Astrocyte (in vitro differentiated cells and primary cell): Measurements from ENCODE around the gene DLL1. TPM values are rescaled to one million over a fixed set of nuclear protein-coding genes. Genes with fewer than 3 reads are reported as not detected.

ENCODE experiments used
- DNase-seq: peaks from one replicate; pipeline ENCODE4 v3.0.0-alpha.2; 2010; ENCODE audit warnings: low read depth
- FAIRE-seq: peaks from 2 replicates; lab custom pipeline; 2011; peaks lifted over from hg19 to GRCh38; lab: Jason Lieb, UNC
- H2AFZ ChIP-seq: 2 replicates; pipeline ENCODE4 v1.6.0; 2012; ENCODE audit warnings: low read depth, low read length, inconsistent platforms
- H3K27ac ChIP-seq: 2 replicates; pipeline ENCODE4 v1.5.1; 2011; ENCODE audit warnings: low read depth, low read length, inconsistent platforms
- H3K27me3 ChIP-seq: 2 replicates; pipeline ENCODE4 v1.6.0; 2011; ENCODE audit warnings: low read length, inconsistent platforms; ENCODE audit not compliant: insufficient read depth
- H3K36me3 ChIP-seq: 2 replicates; pipeline ENCODE4 v1.5.1; 2011; ENCODE audit warnings: low read length, inconsistent platforms; ENCODE audit not compliant: insufficient read depth
- H3K4me1 ChIP-seq: 2 replicates; pipeline ENCODE4 v1.5.1; 2011; ENCODE audit warnings: low read length, inconsistent platforms; ENCODE audit not compliant: insufficient read depth
- H3K4me2 ChIP-seq: 2 replicates; pipeline ENCODE4 v1.6.0; 2012; ENCODE audit warnings: low read length, inconsistent platforms
- H3K4me3 ChIP-seq: 2 replicates; pipeline ENCODE4 v1.5.1; 2011; ENCODE audit warnings: low read depth, mild to moderate bottlenecking, low read length, inconsistent platforms; ENCODE audit not compliant: insufficient read depth
- H3K79me2 ChIP-seq: 2 replicates; pipeline ENCODE4 v1.6.0; 2012; ENCODE audit warnings: mild to moderate bottlenecking, low read length, inconsistent platforms; ENCODE audit not compliant: insufficient read depth
- H3K9ac ChIP-seq: 2 replicates; pipeline ENCODE4 v1.6.0; 2012; ENCODE audit warnings: mild to moderate bottlenecking, low read length, inconsistent platforms
- H3K9me3 ChIP-seq: 2 replicates; pipeline ENCODE4 v1.5.1; 2012; ENCODE audit warnings: low read depth, mild to moderate bottlenecking, low read length, inconsistent platforms; ENCODE audit not compliant: insufficient read depth
- H4K20me1 ChIP-seq: 2 replicates; pipeline ENCODE4 v1.6.0; 2012; ENCODE audit warnings: low read length, inconsistent platforms; ENCODE audit not compliant: insufficient read depth
- H3K27ac Mint-ChIP-seq: one replicate; pipeline ENCODE4 v1.8.0; 2021; ENCODE audit warnings: mild to moderate bottlenecking, mixed read lengths; ENCODE audit not compliant: unreplicated experiment
- H3K27me3 Mint-ChIP-seq: one replicate; pipeline ENCODE4 v1.8.0; 2021; ENCODE audit warnings: low read depth, mixed read lengths; ENCODE audit not compliant: unreplicated experiment
- H3K36me3 Mint-ChIP-seq: one replicate; pipeline ENCODE4 v1.8.0; 2021; ENCODE audit warnings: low read depth, mixed read lengths; ENCODE audit not compliant: unreplicated experiment
- H3K4me1 Mint-ChIP-seq: one replicate; pipeline ENCODE4 v1.8.0; 2021; ENCODE audit warnings: low read depth, mixed read lengths; ENCODE audit not compliant: unreplicated experiment
- H3K4me3 Mint-ChIP-seq: one replicate; pipeline ENCODE4 v1.8.0; 2021; ENCODE audit warnings: mild to moderate bottlenecking, moderate library complexity, mixed read lengths; ENCODE audit not compliant: unreplicated experiment
- H3K9me3 Mint-ChIP-seq: one replicate; pipeline ENCODE4 v1.8.0; 2021; ENCODE audit warnings: mild to moderate bottlenecking, mixed read lengths; ENCODE audit not compliant: unreplicated experiment
- EZH2 ChIP-seq: IDR thresholded peaks from 2 replicates; pipeline ENCODE4 v1.6.1; 2012; ENCODE audit warnings: mild to moderate bottlenecking, low read length, inconsistent platforms; ENCODE audit not compliant: insufficient read depth
- total RNA-seq: library from RNA; stranded (reverse); gene quantifications from 2 replicates; pipeline ENCODE4 v1.2.1, GENCODE V29; 2021
- TF ChIP-seq, protein P1 (sequence below): IDR thresholded peaks from 2 replicates; pipeline ENCODE4 v1.5.1; 2011; ENCODE audit warnings: low read depth, mild to moderate bottlenecking, inconsistent platforms, low read length, moderate library complexity; ENCODE audit not compliant: insufficient read depth

The DLL1 gene
- total RNA-seq, 1 donor from 2014 or later, result 1.6 TPM

DNA sequence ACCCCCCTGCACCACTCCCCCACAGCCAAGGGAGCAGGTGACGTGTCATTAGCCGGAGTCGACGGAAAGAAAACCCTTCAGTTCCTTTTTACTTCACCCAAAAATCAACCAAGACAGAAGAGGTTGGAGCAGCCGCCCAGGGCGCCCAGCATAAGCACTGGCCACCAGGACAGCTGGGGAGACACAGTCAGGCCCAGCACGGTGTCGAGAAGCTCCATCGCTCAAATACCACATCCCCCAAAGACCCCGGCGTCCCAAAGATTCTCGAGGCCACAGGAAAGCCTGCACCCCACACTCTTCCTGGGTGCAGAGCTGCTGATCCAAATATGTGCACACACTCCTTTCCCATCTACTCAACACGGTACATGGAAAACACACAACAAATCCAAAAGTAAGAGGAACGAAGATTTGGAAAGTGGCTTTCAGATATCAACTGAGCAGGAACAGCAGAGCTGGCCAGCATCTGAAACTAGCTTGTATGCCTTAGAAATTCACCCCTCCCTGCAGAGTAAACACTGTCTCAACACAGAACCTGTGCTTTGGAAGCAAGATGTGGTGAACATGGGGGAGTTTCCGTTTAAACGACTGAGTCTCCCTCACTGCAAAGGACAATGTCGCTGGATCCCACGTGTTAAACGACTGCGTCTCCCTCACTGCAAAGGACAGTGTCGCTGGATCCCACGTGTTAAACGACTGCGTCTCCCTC lies 54.6 kb downstream of the DLL1 start:
- peaks cover 14% of the 10 kb centered on the region for H3K4me1 Mint-ChIP-seq
- no peaks in the 10 kb centered on the region for H3K9me3 Mint-ChIP-seq
- H3K9me3 ChIP-seq, result no peaks in the 10 kb centered on the region
- H4K20me1 ChIP-seq, result no peaks in the 10 kb centered on the region
- H3K27me3 Mint-ChIP-seq, result peaks cover 26% of the 10 kb centered on the region
- H3K36me3 Mint-ChIP-seq, result no peaks in the 10 kb centered on the region
- H3K27me3 ChIP-seq, result no peaks in the 10 kb centered on the region
- no peaks in the 10 kb centered on the region for H3K79me2 ChIP-seq
- no peak overlapping the region for H3K4me3 ChIP-seq
- TF ChIP-seq, protein P1, sequence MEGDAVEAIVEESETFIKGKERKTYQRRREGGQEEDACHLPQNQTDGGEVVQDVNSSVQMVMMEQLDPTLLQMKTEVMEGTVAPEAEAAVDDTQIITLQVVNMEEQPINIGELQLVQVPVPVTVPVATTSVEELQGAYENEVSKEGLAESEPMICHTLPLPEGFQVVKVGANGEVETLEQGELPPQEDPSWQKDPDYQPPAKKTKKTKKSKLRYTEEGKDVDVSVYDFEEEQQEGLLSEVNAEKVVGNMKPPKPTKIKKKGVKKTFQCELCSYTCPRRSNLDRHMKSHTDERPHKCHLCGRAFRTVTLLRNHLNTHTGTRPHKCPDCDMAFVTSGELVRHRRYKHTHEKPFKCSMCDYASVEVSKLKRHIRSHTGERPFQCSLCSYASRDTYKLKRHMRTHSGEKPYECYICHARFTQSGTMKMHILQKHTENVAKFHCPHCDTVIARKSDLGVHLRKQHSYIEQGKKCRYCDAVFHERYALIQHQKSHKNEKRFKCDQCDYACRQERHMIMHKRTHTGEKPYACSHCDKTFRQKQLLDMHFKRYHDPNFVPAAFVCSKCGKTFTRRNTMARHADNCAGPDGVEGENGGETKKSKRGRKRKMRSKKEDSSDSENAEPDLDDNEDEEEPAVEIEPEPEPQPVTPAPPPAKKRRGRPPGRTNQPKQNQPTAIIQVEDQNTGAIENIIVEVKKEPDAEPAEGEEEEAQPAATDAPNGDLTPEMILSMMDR, result no peak
- no peak for TF ChIP-seq EZH2
- no peak for FAIRE-seq
- no peak overlapping the region for H3K9ac ChIP-seq
- H3K27ac ChIP-seq, result no peak overlapping the region
- H3K4me1 ChIP-seq, result no peaks in the 10 kb centered on the region
- no peak overlapping the region for H2AFZ ChIP-seq
- no peak overlapping the region for H3K4me2 ChIP-seq
- DNase-seq, result no peak
- no peaks in the 10 kb centered on the region for H3K36me3 ChIP-seq
- no peak overlapping the region for H3K4me3 Mint-ChIP-seq
- no peak overlapping the region for H3K27ac Mint-ChIP-seq

DNA sequence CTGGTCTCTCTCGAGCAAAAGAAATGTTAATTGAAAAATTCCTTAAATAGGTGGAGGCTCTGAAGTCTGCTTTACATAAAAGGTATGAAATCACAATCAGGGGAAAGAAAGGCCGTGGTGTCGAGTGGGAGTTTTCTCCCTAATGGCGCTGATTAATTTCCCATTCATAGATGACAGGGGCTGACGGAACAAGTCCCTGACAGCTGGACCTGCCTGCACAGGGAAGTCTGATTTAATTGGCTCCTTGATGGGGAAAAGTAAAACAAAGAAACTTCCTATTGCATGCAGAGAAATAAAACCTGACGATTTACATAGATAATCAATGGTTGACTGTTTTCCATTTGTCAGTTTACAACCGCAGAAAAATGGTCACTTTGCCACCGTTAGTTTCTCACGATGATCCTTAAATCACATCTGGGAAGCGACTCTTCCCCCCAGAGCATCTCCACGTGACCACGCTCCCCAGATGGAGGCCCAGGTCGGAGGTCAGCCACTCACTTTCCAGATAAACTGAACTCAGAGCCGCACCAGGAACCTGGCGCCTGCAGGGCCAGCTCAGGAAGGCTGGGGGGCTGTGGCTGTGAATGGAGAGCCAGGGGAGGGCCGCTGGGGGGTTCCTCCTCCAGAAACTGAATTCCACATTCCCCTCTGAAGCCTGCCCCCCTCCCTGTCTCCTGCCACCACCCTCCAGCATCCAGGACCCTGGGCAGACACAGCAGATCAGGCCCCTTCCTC lies 55.3 kb downstream of the DLL1 start:
- Histone ChIP-seq H3K9ac (no peak overlapping the region), H4K20me1 (no peaks in the 10 kb centered on the region), H3K27me3 (no peaks in the 10 kb centered on the region), H3K36me3 (no peaks in the 10 kb centered on the region), H3K4me1 (no peaks in the 10 kb centered on the region), H3K79me2 (no peaks in the 10 kb centered on the region), H2AFZ (no peak overlapping the region), H3K9me3 (no peaks in the 10 kb centered on the region), H3K4me3 (no peak overlapping the region), H3K27ac (no peak overlapping the region), H3K4me2 (no peak overlapping the region)
- Mint-ChIP-seq H3K27me3 (peaks cover 31% of the 10 kb centered on the region), H3K36me3 (no peaks in the 10 kb centered on the region), H3K27ac (no peak overlapping the region), H3K9me3 (no peaks in the 10 kb centered on the region), H3K4me1 (peaks cover 14% of the 10 kb centered on the region), H3K4me3 (no peak overlapping the region)
- no peak for TF ChIP-seq EZH2
- TF ChIP-seq, protein P1, result no peak
- FAIRE-seq, result no peak
- no peak for DNase-seq
